ENCODE results near the gene ADARB2. TPM values are rescaled to one million over a fixed set of nuclear protein-coding genes. Genes with fewer than 3 reads are reported as not detected.

ADARB2 gene
- total RNA-seq, 4 donors from 2014 or later: 1.3 to 5.4 (median 1.8) TPM

DNA sequence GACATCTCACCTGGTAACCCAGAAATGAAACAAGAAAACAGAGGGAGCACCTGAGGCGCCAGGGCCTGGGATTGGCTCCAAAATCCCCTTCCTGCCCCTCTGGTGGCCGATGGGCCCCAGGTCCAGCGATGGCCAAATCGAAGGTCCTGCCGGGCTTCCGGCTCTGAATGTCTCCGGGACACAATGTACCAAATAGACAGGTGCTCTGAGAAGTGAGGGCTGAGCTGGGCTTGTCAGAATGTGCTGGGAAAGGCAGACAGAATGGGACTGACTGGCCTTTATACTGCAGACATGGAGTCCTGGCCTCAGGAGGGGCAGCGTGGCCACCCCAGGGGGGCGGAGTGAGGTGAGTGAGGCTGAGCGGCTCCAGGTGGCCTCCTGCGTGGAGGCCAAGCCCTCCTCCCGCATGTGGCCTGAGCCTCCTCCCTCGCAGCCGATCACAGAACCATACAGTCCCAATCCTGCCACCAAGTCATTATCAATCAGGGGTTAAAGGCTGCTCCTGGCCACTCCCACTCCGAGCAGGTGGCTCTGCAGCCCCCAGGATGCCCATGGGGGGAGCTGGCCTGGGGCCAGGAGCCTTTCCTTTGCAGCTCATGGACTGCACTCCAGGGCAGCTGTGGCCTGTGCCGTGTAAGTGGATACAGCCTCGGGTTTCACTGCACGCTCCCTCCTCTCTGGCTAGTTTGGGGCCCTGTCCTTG, 185.5 kb downstream of the ADARB2 start:
- no peak overlapping the region for H3K27ac ChIP-seq
- H3K4me1 ChIP-seq: no peaks in the 10 kb centered on the region
- WGBS, 2 donors (ENCODE audit: low coverage in 1 of 2): 80 to 97% methylated on average over 1 to 5 of the region's 18 CpGs
- H3K27me3 ChIP-seq: peaks cover 19% of the 10 kb centered on the region
- TF ChIP-seq, protein P1, sequence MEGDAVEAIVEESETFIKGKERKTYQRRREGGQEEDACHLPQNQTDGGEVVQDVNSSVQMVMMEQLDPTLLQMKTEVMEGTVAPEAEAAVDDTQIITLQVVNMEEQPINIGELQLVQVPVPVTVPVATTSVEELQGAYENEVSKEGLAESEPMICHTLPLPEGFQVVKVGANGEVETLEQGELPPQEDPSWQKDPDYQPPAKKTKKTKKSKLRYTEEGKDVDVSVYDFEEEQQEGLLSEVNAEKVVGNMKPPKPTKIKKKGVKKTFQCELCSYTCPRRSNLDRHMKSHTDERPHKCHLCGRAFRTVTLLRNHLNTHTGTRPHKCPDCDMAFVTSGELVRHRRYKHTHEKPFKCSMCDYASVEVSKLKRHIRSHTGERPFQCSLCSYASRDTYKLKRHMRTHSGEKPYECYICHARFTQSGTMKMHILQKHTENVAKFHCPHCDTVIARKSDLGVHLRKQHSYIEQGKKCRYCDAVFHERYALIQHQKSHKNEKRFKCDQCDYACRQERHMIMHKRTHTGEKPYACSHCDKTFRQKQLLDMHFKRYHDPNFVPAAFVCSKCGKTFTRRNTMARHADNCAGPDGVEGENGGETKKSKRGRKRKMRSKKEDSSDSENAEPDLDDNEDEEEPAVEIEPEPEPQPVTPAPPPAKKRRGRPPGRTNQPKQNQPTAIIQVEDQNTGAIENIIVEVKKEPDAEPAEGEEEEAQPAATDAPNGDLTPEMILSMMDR (IDR thresholded peaks at IDR 0.05): no peak
- no peak for TF ChIP-seq POLR2A (IDR thresholded peaks at IDR 0.05)
- no peak for TF ChIP-seq POLR2AphosphoS5 (IDR thresholded peaks at IDR 0.05)
- no peak for TF ChIP-seq EP300 (IDR thresholded peaks at IDR 0.05)
- no peak for ATAC-seq
- H3K4me3 ChIP-seq: no peak overlapping the region
- no peaks in the 10 kb centered on the region for H3K36me3 ChIP-seq
- H3K9me3 ChIP-seq: peaks cover 0 to 15% (median 0%) of the 10 kb centered on the region in 3 donors

DNA sequence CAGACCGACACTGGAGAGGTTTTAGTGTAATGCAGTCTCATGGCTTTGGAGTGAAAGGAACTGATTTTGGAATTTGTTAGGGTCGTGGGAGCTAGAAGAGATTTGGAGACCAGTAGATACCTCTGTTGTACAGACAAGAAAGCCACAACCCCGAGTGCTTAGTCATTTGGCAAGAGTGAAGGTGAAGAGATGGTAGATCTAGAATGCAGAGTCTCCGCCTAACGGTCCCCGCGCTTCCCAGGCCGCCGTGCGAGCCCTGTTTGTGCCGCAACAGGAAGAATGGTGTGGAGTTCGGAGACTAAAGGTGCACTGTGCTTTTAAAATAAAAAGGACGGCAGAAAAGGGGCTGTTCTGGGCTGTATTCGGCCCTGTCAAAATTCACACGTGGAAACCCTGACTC, 186.7 kb downstream of the ADARB2 start:
- 58 to 74% methylated on average over 4 to 15 of the region's 15 CpGs for WGBS, 2 donors (ENCODE audit: low coverage in 1 of 2)
- Histone ChIP-seq H3K27me3 (peaks cover 24% of the 10 kb centered on the region), H3K9me3 (peaks cover 0 to 15% (median 0%) of the 10 kb centered on the region in 3 donors), H3K4me1 (no peaks in the 10 kb centered on the region), H3K36me3 (no peaks in the 10 kb centered on the region), H3K4me3 (no peak overlapping the region), H3K27ac (no peak overlapping the region)
- ATAC-seq: no peak
- TF ChIP-seq POLR2A (IDR thresholded peaks at IDR 0.05) (no peak), EP300 (IDR thresholded peaks at IDR 0.05) (no peak), POLR2AphosphoS5 (IDR thresholded peaks at IDR 0.05) (no peak)
- TF ChIP-seq, protein P1 (IDR thresholded peaks at IDR 0.05): no peak

DNA sequence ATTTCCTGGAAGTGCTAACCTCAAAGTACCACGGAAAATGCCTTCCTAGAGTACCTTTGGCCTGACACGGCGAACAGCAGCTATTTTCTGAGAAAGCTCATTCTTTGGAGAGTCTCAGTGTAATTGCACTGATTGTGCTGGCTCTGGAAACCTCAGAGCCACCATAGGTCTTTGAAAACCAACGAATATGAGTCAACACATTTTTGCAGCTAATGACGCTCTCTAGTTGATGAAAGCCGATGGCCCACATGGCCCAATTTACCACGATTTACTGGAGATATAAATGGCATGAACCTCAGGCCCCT, 187.1 kb downstream of the ADARB2 start:
- peaks cover 27% of the 10 kb centered on the region for H3K27me3 ChIP-seq
- no peaks in the 10 kb centered on the region for H3K36me3 ChIP-seq
- no peak for ATAC-seq
- H3K27ac ChIP-seq: no peak overlapping the region
- no peak overlapping the region for H3K4me3 ChIP-seq
- no peaks in the 10 kb centered on the region for H3K4me1 ChIP-seq
- 75 to 83% methylated on average over 4 to 7 of the region's 7 CpGs for WGBS, 2 donors (ENCODE audit: low coverage in 1 of 2)
- TF ChIP-seq EP300 (IDR thresholded peaks at IDR 0.05) (no peak), POLR2AphosphoS5 (IDR thresholded peaks at IDR 0.05) (no peak), POLR2A (IDR thresholded peaks at IDR 0.05) (no peak)
- TF ChIP-seq, protein P1 (IDR thresholded peaks at IDR 0.05): no peak
- H3K9me3 ChIP-seq: peaks cover 0 to 15% (median 0%) of the 10 kb centered on the region in 3 donors

DNA sequence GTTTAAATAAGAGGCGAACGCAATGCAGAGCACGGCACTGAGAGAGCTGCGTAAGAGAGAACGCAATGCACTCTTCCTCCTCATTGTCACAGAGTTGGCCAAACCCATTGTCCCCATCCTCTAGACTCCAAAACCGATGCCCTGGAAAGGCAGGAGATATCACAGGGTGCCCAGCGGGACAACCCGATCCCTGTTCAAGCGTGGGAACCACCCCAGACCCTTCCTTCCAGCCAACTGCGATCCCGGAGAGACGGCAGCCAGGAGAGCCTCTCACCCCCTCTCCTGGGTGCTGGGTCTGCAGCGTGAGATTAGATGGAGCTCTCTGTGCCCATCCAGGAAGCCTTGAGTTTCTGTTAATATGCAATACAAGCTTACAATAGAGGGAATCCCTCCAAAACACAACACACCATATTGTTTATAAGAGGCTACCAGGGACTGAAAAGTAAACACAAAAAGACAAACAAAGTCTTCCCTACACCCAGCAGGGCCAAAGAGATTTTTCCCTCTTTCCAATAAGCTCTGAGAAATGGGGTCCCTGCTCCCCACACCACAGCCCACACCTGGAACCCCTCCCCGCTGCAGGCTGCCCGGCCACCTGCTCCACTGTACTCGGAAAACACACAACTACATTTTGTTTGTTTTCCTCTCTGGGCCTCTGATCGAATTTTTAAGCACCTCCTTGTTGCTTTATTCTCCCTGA, 187.6 kb downstream of the ADARB2 start:
- WGBS, 2 donors (ENCODE audit: low coverage in 1 of 2): 69 to 80% methylated on average over 4 to 15 of the region's 17 CpGs
- Histone ChIP-seq H3K36me3 (no peaks in the 10 kb centered on the region), H3K4me1 (no peaks in the 10 kb centered on the region), H3K9me3 (peaks cover 0 to 15% (median 0%) of the 10 kb centered on the region in 3 donors), H3K4me3 (no peak overlapping the region), H3K27ac (no peak overlapping the region), H3K27me3 (peaks cover 27% of the 10 kb centered on the region)
- ATAC-seq: no peak
- TF ChIP-seq POLR2AphosphoS5 (IDR thresholded peaks at IDR 0.05) (no peak), EP300 (IDR thresholded peaks at IDR 0.05) (no peak), POLR2A (IDR thresholded peaks at IDR 0.05) (no peak)
- TF ChIP-seq, protein P1 (IDR thresholded peaks at IDR 0.05): no peak

DNA sequence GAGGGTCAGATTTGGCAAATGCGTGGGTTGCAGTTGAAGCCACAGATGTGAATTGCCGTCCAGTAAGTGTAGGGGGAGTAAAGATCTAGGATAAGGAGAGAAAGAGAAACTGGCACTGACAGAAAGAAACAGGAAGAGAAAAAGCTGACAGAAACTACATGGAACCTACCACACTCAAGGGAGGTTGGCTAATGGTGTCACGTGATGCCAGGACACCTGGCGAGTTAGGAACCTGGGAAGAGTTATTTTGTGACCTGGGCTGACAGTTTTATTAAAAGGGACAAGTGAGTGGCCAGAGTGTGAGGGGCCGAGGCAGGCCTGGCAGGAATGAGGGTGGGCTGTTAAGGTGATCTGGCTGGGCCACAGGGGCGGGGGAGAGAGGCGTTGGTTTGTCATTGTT, 188.7 kb downstream of the ADARB2 start:
- TF ChIP-seq POLR2A (IDR thresholded peaks at IDR 0.05) (no peak), POLR2AphosphoS5 (IDR thresholded peaks at IDR 0.05) (no peak), EP300 (IDR thresholded peaks at IDR 0.05) (no peak)
- TF ChIP-seq, protein P1 (IDR thresholded peaks at IDR 0.05): no peak
- 88 to 91% methylated on average over 7 of the region's 7 CpGs for WGBS, 2 donors (ENCODE audit: low coverage in 1 of 2)
- Histone ChIP-seq H3K36me3 (no peaks in the 10 kb centered on the region), H3K27ac (no peak overlapping the region), H3K9me3 (peaks cover 0 to 15% (median 0%) of the 10 kb centered on the region in 3 donors), H3K27me3 (peaks cover 33% of the 10 kb centered on the region), H3K4me3 (no peak overlapping the region), H3K4me1 (no peaks in the 10 kb centered on the region)
- no peak for ATAC-seq
